Heart right ventricle (tissue), 16 donors: ENCODE data around the gene LAD1. TPM values are rescaled to one million over a fixed set of nuclear protein-coding genes. Genes with fewer than 3 reads are reported as not detected.

Experiments used
- ATAC-seq, 8 donors: fragments of 200-7000 bp; cut with Tn5 transposase; one replicate each; pipeline ENCODE4 v1.9.1; 2020; ENCODE audit warnings: mild to moderate bottlenecking in 8 of 8, moderate library complexity in 8 of 8, moderate number of reproducible peaks in 1 of 8
- DNase-seq, 2 donors: peaks; one replicate each; pipeline ENCODE4 v3.0.0-alpha.2; 2020
- H3K27ac ChIP-seq, 10 donors: fragments of 200-600 bp; sonication (generic) in 2 of 10; one replicate each; pipeline versions ENCODE4 v1.5.0 to v1.8.0; 2020 to 2022; ENCODE audit warnings: mild to moderate bottlenecking in 3 of 10
- H3K27me3 ChIP-seq, 7 donors: fragments of 200-600 bp; one replicate each; pipeline ENCODE4 v1.8.0; 2021 to 2022; ENCODE audit warnings: mild to moderate bottlenecking in 2 of 7
- H3K36me3 ChIP-seq, 9 donors: fragments of 200-600 bp; sonication (generic) in 1 of 9; one replicate each; pipeline versions ENCODE4 v1.5.0 to v1.8.0; 2020 to 2022; ENCODE audit warnings: mild to moderate bottlenecking in 2 of 9
- H3K4me1 ChIP-seq, 9 donors: fragments of 200-600 bp; sonication (generic) in 1 of 9; one replicate each; pipeline versions ENCODE4 v1.5.0 to v1.8.0; 2020 to 2022; ENCODE audit warnings: mild to moderate bottlenecking in 4 of 9
- H3K4me3 ChIP-seq, 10 donors: fragments of 200-600 bp; sonication (generic) in 2 of 10; one replicate each; pipeline versions ENCODE4 v1.5.0 to v1.8.0; 2020 to 2022; ENCODE audit warnings: mild to moderate bottlenecking in 7 of 10, moderate library complexity in 2 of 10
- H3K9me3 ChIP-seq, 11 donors: fragments of 200-600 bp in 10 of 11; sonication (generic) in 2 of 11; one replicate each; pipeline versions ENCODE4 v1.5.0 to v1.8.0; 2013 to 2022; ENCODE audit warnings: mild to moderate bottlenecking in 2 of 11, control low read depth in 1 of 11, moderate library complexity in 1 of 11
- WGBS, 2 donors: extraction: QIAGEN DNeasy Blood & Tissue Kit; methylation state at CpG; one replicate each; pipeline ENCODE4 v1.1.7; 2013; ENCODE audit warnings: inconsistent platforms in 1 of 2; 5-methylcytosine and 5-hydroxymethylcytosine counted together
- intact Hi-C, 10 donors: fragments of 100-400 bp; cut with DNase I; formaldehyde crosslinking; loops; one replicate each; pipeline versions ENCODE4 v1.11.1 to v1.14.2; 2022
- polyA plus RNA-seq, 2 donors: library from polyadenylated mRNA; stranded (reverse); fragments of 200-250 nt; gene quantifications; one replicate each; pipeline ENCODE4 v1.2.3, GENCODE V29; 2013
- total RNA-seq, 10 donors: library from RNA; stranded (reverse); fragmentation: NEBNext Ultra II Directional in 3 of 10; extraction: Animal tissue kit (Norgen Biotek cat#: 25700) in 3 of 10; gene quantifications; one replicate each; pipeline versions ENCODE4 v1.2.1 to v1.2.4, GENCODE V29; 2021 to 2023
- TF ChIP-seq, protein P1 (sequence below), 9 donors: fragments of 200-600 bp; sonication (generic) in 2 of 9; IDR thresholded peaks; one replicate each; pipeline versions ENCODE4 v1.5.0 to v1.8.0; 2021 to 2022; ENCODE audit warnings: antibody characterized with exemption in 9 of 9, mild to moderate bottlenecking in 5 of 9, moderate library complexity in 1 of 9
- donor health status: Arrhythmogenic right ventricular cardiomyopathy.
- donor health status: ischemic (EF 13 %, LVEDD 7.1; RV severe dilation, severe dysfunction).
- donor health status: healthy with polysubstance abuse.
- donor health status: DM: no; HTN: yes; CAD: no.
- donor health status: DM: no; HTN: no; CAD: no.
- donor health status: ischemic (EF 25% LVEDD 6.9; RV normal size, moderate dysfunction).
- donor health status: ischemic (EF 25% LVEDD 5.7; RV mildly dilated, moderate dysfunction).
- donor health status: healthy.
- donor health status: DM: yes; HTN: yes; CAD: no.
- donor health status: Ischemic cardiomyopathy.
- donor health status: ischemic (EF 35%, LVEDD 5.7; RV mildly dilated, moderate dysfunction).
- donor health status: nonischemic (EF 11% LVEDD 7.7; RV severe dilation, severe dysfunction).
- donor health status: DM: yes; HTN: yes; CAD: no.
- donor health status: PGD.
- donor health status: ischemic (EF 29% LVEDD 5.4; RV normal size, mild dysfunction).
- donor health status: nonischemic (EF 23%, LVEDD 6.1; RV moderate dilation, normal function).

LAD1 gene
- total and polyA plus RNA-seq, 12 donors: 0.85 to 42.2 (median 2.9) TPM

DNA sequence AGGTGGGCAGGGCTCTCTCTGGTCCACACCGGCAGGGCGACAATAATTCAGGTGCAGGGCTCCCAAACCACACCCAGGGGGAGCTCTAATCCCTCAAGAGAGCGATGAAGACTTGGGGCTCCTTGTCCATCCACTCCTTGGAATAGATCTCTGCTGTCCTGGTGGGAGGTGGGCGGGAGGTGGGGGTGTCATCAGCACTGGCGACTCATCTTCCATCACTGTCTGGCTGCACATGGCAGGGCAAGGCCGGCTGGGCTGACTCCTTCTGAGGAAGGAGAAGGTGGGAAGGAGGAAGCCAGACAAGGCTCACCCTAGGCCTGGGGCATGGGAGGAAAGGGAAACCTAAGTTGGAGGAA lies 50.9 kb downstream of the LAD1 start:
- Histone ChIP-seq H3K27me3 (peaks cover 0 to 8% (median 0%) of the 10 kb centered on the region in 7 donors), H3K36me3 (no peaks in the 10 kb centered on the region), H3K27ac (no peak overlapping the region), H3K4me3 (no peak overlapping the region), H3K9me3 (no peaks in the 10 kb centered on the region), H3K4me1 (peaks cover 0 to 12% (median 3%) of the 10 kb centered on the region in 9 donors)
- WGBS, 2 donors: 15 to 30% methylated on average over 6 of the region's 6 CpGs
- ATAC-seq: peak in 7 of 8 donors; percentile 5 to 59 (median 48)
- TF ChIP-seq, protein P1, sequence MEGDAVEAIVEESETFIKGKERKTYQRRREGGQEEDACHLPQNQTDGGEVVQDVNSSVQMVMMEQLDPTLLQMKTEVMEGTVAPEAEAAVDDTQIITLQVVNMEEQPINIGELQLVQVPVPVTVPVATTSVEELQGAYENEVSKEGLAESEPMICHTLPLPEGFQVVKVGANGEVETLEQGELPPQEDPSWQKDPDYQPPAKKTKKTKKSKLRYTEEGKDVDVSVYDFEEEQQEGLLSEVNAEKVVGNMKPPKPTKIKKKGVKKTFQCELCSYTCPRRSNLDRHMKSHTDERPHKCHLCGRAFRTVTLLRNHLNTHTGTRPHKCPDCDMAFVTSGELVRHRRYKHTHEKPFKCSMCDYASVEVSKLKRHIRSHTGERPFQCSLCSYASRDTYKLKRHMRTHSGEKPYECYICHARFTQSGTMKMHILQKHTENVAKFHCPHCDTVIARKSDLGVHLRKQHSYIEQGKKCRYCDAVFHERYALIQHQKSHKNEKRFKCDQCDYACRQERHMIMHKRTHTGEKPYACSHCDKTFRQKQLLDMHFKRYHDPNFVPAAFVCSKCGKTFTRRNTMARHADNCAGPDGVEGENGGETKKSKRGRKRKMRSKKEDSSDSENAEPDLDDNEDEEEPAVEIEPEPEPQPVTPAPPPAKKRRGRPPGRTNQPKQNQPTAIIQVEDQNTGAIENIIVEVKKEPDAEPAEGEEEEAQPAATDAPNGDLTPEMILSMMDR (IDR thresholded peaks at IDR 0.05): peak; percentile 33 to 61 (median 50)
- intact Hi-C loops: loop anchor here in 7 of 10 donors (2.0 to 10.0 kb wide), 9 partner anchors 36 to 134 kb away; no protein-coding TSS in a partner anchor
- DNase-seq: no peak

DNA sequence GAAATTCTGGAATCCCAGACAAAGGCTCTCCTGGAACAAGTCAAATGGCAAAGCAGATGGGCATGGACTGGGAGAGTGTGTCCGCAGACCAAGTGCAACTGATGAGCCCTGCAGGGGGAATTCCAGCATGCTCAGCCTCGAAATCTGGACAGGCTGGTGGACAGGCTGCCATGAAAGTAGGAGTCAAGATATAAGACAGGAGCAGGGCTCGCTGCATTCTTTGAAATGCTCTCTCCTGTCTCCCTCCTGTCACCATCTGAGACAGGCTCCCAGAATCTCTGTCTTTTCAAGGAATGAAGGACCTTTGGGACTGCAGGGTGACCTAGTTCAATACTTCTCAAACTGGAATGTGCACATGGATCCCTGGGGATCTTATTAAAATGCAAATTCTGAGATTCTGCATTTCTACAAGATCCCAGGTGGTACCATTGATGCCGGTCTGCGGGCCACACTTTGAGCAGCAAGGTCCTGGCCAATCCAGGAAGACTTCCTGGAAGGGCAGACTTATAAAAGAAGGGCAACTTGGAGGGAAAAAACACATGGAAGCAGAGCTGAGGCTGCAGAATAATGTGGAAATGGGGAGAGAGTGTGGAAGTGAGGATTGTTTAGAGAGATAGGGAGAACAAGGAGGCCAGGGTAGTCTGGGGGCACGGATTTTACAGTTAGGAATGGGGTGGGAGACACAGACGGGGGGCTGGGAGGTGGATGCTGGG lies 51.5 kb downstream of the LAD1 start:
- ATAC-seq: no peak
- H3K4me3 ChIP-seq: no peak overlapping the region
- no peaks in the 10 kb centered on the region for H3K9me3 ChIP-seq
- no peak overlapping the region for H3K27ac ChIP-seq
- no peak for DNase-seq
- WGBS, 2 donors: 32 to 37% methylated on average over 7 of the region's 7 CpGs
- intact Hi-C loops: loop anchor here in 8 of 10 donors (2.0 to 10.0 kb wide), 10 partner anchors 35 to 135 kb away; no protein-coding TSS in a partner anchor
- TF ChIP-seq, protein P1 (IDR thresholded peaks at IDR 0.05): no peak
- peaks cover 0 to 9% (median 0%) of the 10 kb centered on the region in 7 donors for H3K27me3 ChIP-seq
- peaks cover 0 to 12% (median 3%) of the 10 kb centered on the region in 9 donors for H3K4me1 ChIP-seq
- no peaks in the 10 kb centered on the region for H3K36me3 ChIP-seq

- H3K36me3 ChIP-seq: no peaks in the 10 kb centered on the region
- H3K9me3 ChIP-seq: peaks cover 0 to 2% (median 0%) of the 10 kb centered on the region in 11 donors
- H3K27ac ChIP-seq: no peak overlapping the region
- ATAC-seq (no peak), DNase-seq (no peak)
- no peak overlapping the region for H3K4me3 ChIP-seq
- peaks cover 0 to 15% (median 0%) of the 10 kb centered on the region in 7 donors for H3K27me3 ChIP-seq
- H3K4me1 ChIP-seq: peaks cover 0 to 12% (median 3%) of the 10 kb centered on the region in 9 donors
- TF ChIP-seq, protein P1 (IDR thresholded peaks at IDR 0.05): no peak
- WGBS, 2 donors: 53 to 63% methylated on average over 2 of the region's 2 CpGs
- intact Hi-C loops: loop anchor here in 9 of 10 donors (1.0 to 10.0 kb wide), 11 partner anchors 35 to 135 kb away; no protein-coding TSS in a partner anchor
These were observed 52.1 kb downstream of the LAD1 start for GRCh38 chr1:201346987-201347386.

DNA sequence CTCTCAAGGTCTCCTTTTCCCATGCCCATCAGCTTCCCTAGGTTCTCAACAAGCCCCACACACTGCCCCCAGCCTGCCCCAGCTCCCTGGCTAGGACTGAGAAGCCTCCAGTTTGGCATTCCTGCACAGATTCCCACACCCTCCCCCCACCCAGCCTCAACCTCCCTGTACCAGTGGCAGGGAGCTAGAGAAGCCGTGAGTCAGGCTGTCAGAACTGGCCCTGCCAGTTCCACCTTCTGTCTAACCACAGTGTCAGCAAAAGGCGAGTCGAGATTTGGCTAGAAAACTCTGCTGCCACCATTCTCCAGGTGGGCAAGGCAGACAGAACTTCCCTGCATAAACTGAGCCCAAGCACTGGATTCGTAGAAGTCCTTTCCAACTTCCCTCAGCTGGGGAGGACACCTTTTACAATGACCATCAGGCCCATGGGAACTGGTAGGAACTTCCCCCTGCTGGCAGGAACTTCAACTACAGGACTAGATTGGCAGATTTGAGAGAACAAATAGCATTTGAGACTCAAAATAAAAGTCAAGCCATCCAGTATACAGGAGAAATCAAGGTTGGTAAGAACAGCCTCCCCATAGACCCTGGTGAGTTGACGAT lies 52.7 kb downstream of the LAD1 start:
- DNase-seq (peak in 1 of 2 donors; percentile 62), ATAC-seq (peak in 7 of 8 donors; percentile 11 to 66 (median 41))
- Histone ChIP-seq H3K4me1 (peaks cover 0 to 12% (median 3%) of the 10 kb centered on the region in 9 donors), H3K27me3 (peaks cover 0 to 18% (median 0%) of the 10 kb centered on the region in 7 donors), H3K9me3 (peaks cover 0 to 7% (median 0%) of the 10 kb centered on the region in 11 donors), H3K27ac (no peak overlapping the region), H3K36me3 (no peaks in the 10 kb centered on the region), H3K4me3 (no peak overlapping the region)
- intact Hi-C loops: loop anchor here in 9 of 10 donors (1.0 to 10.0 kb wide), 11 partner anchors 34 to 136 kb away; no protein-coding TSS in a partner anchor
- TF ChIP-seq, protein P1 (IDR thresholded peaks at IDR 0.05): peak; percentile 46 to 72 (median 64)
- WGBS, 2 donors: 57 to 61% methylated on average over 5 of the region's 5 CpGs
